HG02763 (cell line): ENCODE data around the gene MAGI1.
"Not testable (repeated sequence)": the region's sequence is repeated elsewhere in the genome, so short reads cannot be mapped to it uniquely, and the experiment has no call there.

Experiments
- ATAC-seq: cut with Tn5 transposase; IDR thresholded peaks from one replicate; pipeline ENCODE4 v1.9.1; 2021; ENCODE audit warnings: mild to moderate bottlenecking, moderate library complexity; ENCODE audit not compliant: unreplicated experiment

Gene MAGI1

GRCh38 chr3:65730449-65730848 is 308.3 kb downstream of the MAGI1 start:
- ATAC-seq = no peak

DNA sequence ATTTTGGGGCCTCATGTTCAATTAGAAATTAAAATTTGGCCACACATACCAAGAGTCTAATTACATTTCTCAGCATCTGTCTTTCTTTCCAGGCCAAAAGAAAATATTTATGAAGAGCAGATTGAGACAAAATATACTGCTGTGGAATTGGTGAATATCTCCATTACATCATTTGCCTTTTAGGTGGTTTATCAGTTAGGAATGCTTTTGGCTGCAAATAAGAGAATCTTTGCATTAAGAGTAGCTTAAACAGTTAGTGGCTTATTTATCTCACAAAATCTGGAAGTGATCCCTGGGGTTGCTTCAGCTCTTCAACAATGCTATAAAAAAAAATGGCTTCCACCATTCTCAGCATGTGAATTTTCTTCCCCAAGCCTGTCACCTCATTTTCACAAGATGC is 308.7 kb downstream of the MAGI1 start:
- ATAC-seq = no peak

GRCh38 chr3:65729555-65729954 is 309.2 kb downstream of the MAGI1 start:
- no peak for ATAC-seq

DNA sequence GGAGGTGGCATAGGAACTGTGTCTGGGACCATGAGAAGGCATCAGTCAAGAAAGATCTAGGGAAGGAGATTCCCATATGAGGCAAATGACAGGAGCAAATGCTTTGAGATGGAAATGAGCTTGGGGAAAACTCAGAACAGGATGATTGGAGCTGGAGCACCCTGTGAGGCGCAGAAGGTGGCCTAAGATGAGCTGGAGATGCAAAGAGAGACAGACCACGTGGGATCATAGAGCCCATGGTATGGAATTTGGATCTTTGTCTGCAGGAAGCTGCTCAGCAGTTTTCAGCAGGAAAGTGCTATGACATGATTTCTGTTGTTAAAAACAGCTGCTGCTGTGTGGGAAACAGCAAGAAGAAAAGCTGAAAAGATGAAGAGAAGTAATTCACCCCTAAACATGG is 310.6 kb downstream of the MAGI1 start:
- no peak for ATAC-seq

DNA sequence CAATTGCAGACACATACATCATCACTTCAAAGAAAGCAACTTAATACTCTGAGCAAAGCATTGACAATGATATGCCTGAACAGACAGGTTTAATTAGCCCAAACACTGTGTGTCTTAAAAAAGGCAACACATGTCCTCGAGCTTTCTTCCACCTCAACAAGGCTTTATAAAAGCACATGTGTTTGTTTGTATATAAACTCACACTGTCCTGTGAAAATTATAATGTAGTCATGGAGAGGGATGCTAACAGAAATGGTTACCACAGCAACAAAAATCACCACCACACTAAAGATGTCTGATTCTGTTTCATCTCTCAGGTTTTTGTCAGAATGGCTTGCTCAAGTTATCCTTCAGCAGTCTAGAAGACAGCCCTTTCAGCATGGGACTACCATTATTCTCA is 314.7 kb downstream of the MAGI1 start:
- no peak for ATAC-seq

DNA sequence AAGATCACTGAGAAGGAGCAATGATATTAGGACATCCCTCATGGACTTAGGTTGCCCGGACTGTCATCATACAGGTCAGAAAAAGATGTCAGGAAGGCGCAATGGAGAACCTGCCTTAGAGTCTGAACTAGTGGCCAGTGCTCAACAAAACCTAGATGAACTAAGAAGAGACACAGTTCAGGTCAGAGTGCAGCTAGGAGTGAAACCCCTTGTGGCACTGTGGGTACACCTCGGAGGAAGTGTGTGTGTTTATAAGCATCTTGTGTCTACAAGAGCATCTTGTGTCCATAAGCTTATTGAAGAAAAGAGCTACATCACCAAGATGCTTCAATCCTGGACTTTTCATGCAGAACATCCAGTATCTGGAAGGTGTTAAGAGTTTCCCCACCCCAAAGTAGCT is 315.7 kb downstream of the MAGI1 start:
- no peak for ATAC-seq

DNA sequence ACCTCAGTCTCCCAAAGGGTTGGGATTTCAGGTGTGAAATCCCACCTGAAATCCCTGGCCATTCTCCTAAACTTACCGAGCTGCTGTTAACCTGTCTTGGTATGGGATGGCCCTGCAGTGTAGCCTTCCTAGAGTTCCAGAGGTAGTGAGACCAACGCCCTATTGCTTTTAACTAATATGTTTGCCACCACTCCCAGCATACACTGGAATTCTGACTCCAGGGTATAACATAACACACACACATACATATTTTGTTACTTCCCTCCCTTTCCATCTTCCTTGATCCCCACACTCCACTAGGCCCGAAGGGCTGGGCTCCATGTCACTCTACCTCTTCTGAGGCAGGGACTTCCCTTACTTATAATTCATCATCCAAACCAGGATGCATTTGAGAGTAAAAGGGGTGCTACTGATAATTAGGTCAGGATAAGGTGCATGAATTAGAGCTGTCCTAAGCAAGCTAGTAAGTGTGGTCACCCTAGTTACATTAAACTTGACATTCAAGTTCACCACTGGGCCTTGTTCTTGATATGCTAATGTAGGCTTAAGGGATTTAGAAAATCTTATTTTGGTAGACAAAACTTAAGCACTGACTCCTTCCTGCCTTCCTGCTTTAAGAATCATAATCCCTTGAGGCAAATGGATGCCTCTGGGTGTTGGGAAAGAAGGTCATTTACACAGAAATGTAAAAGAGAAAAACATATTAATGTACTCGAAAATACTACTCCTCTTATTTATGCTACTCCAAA is 317.6 kb downstream of the MAGI1 start:
- no peak for ATAC-seq

DNA sequence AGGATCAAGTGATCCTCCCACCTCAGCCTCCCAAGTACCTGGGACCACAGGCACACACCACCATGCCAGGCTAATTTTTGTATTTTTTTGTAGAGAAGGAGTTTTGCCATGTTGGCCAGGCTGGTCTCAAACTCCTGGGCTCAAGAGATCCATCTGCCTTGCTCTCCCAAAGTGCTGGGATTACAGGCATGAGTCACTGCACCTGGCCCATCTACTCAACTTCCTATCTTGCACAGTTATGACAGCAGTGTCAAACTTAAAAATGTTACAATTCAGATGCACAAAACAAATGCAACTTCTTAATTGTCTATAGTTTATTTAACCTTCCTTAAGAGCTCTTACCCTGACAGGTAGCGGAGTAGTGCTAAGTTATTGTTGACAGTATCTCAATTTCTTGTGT is 319.1 kb downstream of the MAGI1 start:
- not testable (repeated sequence) for ATAC-seq

DNA sequence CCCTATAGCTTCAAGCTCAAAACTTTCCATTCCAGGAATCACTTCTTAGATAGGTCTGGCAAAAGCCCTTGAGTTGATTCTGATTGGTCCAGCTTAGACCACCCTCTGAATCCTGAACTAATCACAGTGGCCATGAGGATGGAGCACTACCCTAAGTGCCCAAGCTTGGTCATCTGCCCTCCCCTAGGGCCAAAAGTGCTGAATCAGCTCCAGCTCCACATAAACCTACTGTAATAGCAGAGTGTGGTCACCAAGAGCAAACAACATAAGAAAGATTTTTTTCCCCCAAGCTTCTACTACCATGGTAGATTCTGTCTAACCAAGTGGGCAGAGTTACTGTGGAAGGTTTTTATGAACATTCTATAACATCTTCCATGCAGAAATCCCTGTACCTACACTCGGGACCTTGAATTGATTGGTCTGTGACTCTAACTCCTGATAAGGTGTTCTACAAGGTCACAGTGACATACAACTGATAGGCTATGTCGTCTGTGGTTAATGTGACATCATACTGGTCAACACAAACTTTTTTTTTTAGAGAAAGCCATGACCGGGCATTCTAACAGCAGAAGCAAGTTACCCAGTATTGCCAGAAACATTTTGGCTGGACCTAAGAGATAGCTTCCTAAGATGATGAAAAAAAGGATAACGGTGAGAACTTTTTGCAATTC is 320.9 kb downstream of the MAGI1 start:
- no peak for ATAC-seq

DNA sequence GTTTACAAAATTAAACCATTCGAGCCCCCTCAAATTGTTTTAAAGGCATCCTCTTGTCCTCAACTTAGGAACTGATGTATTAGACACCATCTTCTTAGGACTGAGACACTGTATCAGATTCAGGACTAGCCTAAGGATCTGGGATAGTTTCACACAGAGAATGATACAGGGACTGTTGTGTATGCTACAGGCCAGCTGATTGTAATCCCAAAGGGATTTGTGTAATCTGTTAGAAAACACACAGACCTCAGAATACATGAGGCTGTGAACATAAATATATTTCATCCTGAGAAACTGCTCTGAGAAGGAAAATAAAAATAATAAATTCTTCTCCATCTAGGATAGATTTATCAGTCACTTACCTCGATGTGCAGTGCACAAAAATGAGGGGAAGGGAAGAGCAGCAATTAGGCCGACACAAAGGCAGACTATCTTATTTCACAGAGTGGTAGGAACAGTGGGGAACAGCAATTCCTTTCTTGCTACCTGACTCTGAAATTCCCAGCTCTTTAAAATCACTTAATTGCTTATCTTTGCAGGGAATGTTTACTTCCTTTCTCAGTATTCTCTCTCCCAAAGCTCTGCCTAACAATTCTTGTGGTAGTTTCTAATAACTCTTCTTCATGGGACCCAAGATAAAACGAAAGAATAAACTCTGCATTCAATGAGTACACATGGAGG is 322.5 kb downstream of the MAGI1 start:
- no peak for ATAC-seq

- ATAC-seq = no peak
Measured at GRCh38 chr3:65714134-65714533, 324.6 kb downstream of the MAGI1 start.

- no peak for ATAC-seq
Measured at GRCh38 chr3:65713016-65713415, 325.7 kb downstream of the MAGI1 start.

DNA sequence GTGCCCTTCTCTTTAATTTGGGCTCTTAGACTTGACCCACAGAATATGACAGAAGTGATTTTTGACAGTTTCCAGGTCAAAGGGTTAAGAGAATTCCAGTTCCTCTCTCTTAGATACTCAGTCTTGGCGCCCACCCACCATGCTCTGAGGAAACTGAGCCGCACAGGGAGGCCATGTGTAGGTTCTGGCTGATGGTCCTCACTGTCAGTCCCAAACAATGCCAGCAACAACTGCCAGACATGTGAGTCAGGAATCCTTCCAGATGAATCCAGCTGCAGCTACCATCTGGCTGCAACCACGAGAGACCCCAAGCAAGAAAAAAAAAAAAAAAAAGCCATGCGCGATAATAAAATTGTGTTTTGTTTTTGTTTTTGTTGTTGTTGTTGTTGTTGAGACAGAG is 326.6 kb downstream of the MAGI1 start:
- ATAC-seq = no peak

DNA sequence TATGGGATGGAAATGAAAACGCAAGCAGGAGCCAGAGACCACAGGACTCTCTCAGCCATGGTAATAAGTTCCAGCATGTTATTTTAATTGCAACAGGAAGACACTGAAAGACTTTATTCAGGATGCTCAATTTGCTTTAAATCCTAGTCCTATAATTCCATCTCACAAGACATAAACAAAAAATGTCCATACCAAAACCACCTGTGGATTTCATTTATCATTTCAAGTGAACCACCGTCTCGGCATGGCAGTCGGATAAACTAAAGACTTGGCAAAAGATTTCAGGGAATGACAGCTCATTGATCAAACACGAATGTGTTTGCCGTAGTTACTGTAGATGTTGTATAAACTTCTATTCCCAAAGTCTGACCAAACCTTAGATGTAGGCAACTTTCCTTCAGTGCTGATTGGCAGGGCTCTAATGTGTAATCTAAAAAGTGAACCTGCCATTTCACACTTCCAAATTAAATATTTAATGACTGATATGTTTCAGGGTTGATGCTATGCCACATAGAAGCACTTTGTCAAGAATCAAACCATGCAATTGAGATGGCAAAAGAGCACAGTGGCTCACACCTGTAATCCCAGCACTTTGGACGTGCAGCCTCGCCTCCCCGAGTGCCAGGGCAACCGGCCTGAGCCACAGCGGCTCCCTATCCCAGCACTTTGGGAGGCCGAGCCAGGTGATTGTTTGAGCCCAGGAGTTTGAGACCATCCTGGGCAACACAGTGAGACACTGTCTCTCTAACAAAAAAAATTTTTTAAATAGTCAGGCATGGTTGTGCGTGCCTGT is 331.7 kb downstream of the MAGI1 start:
- ATAC-seq = no peak

GRCh38 chr3:65706301-65706700 is 332.4 kb downstream of the MAGI1 start:
- ATAC-seq = no peak

DNA sequence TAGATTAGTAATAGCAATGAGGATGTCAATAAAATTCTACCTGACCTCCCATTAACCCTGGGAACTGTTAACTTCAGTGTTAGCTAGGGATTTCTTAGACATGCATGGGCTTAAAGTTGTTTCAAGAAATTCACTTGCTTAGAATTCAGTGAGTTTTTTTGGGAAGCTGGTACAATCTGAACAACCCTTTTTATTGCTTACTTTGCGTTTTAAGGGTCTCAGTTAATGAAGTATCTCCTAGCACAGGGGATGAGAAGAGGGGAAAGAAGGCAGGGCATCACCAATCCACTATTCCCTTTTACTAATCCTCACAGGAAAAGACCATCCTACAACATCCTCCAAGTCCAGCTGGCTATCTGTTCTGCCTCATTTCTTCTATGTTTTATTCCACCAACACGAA is 334.9 kb downstream of the MAGI1 start:
- no peak for ATAC-seq

DNA sequence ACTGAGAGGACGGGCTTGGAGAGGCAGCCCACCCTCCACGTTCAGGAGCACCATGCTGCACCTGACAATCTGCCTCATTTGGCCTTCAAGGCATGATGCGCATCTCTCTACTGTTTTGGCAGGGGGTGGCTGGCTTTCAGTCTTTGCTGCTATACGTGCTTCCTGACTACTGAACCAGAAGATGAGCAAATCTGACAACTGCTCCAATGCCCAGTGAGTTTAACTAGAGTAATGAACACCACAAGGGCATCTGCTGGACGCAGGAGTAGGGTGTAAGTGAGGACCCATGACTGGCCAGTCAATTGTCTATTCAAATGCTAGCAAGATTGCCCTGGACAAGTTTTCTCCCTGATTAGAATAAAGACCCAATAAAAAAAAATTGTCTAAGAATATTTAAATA is 335.7 kb downstream of the MAGI1 start:
- ATAC-seq = no peak

DNA sequence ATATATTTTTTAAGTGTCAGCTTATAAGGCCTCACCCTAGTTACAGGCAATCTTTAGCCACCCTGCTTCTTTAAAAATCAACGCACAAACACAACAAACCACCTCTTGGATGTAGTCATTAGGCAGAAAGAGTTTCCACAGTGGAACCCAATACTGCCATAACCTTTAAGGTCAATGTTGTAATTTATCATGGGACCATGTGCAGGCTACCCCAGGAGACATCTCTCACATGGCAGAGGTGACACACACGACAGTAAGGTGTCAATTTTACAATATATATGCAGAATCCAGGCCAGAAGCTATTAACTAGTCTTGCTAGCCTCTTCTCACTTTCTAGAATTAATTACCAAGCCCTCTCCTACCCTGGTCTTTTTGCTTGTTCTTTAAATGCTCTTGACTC is 336.5 kb downstream of the MAGI1 start:
- no peak for ATAC-seq

DNA sequence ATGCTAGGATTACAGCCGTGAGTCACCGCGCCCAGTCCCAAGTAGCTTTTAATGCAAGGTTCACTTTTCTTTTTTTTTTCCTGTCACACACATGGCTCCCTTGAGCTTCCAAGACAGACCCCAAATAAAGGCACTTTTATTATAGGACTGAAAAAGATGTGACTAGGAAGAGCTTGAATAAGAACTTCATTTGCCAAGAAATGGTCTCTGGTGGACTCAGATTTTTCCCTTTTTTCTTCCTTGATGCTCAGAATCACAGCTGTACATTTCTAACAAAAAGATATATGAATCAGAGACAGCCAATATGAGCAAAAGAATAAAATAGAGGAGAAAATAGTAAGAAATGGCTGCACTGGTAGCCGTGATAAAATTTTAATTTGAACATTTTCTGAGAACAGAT is 337.2 kb downstream of the MAGI1 start:
- no peak for ATAC-seq

DNA sequence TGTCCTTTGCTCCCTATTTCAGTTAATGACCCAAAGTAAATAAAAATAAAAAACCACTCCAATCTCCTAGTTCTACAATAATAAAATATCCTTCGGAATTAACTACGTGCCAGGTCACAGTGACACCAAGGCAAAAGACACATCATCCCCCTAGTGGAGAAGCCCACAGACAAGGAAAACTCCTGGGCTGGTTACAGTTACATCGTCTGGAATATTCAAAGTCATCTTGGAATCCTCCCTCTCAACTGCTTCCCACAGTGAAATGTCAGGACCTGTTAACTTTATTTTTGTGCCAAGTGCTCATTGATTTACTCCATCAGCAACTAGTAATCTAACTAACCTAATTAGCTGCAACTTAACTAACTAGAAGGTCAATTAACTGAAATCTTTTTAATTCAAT is 349.3 kb downstream of the MAGI1 start:
- no peak for ATAC-seq

GRCh38 chr3:65687741-65688140 is 351.0 kb downstream of the MAGI1 start:
- ATAC-seq = no peak
